NCI-H2171 (cell line): ENCODE results near the gene MACROD2.

Experiments used
- DNase-seq: peaks from one replicate; lab custom pipeline; 2025; lab: John Stamatoyannopoulos, UW

The MACROD2 gene

DNA sequence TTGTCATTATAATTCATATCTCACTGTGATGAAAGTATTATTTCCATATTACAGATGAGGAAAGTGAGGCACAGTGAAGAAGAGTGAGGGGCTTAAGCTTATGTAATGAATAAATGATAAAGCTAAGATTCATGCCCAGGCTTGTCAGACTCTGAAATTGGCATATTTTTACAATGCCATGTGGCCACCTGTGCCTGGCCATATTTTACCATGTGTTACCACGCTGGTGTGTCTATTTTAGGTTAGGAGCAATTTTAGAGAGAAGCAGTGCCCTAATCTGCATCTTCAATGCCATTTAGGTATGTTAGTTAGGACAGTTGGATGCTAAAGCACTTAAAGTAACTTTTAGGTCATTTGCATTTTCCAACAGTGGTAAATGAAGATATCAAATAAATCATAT, 530.1 kb downstream of the MACROD2 start:
- no peak for DNase-seq

DNA sequence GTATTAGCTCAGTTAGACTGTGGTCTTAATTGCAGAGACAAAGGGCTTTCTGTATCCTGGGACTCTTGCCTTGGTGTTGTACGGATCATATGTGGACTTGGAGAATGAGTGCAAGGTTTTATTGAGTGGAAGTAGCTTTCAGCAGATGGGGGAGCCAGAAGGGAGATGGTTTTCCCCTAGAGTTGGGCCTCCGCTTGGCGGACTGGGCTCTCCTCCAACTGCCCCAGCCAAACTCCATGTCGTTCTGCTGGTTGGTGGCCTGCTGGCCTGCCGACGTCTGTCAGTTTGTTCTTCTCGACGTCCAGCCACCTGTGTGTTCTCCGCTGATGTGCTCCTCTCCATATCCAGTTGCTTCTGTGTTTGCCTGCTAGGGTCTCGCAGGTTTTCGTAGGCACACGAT, 531.6 kb downstream of the MACROD2 start:
- DNase-seq, result no peak

DNA sequence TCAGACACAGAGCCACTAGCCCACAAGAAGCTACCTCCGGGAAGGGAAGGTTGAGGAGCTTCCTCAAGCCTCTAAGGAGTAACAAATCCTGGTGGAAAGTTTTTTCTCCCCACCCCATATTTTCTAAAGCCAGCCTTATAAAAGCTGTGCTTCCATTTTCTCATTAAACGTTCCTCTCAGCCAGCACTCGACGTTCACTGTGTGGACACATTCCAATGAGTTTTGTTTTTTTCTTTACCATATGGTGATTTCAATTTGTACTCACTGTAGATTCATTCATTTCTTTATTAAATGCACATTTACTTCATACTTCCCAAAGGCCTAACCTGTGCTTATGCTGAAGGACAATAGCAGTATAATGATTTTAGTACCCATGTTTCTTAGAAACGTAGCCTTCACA, 536.5 kb downstream of the MACROD2 start:
- DNase-seq, result no peak

DNA sequence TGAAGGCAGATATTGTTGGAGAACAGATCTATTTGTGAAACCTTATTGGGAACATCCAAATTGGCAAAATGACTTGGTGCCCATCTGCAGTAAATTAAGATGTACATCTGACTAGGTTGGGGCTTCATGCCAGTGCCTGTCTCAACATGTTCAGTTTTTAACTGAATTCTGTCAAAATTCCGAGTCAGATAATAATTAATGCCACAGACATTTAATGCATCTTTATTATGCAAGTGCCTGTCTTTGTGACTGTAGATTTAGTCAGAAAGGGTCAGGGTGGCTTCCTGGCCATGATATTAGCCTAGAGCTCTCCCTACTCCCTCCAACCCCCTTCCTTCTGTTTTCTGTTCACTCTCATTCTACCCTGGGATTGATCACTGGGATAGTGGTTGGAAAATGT, 541.4 kb downstream of the MACROD2 start:
- no peak for DNase-seq

DNA sequence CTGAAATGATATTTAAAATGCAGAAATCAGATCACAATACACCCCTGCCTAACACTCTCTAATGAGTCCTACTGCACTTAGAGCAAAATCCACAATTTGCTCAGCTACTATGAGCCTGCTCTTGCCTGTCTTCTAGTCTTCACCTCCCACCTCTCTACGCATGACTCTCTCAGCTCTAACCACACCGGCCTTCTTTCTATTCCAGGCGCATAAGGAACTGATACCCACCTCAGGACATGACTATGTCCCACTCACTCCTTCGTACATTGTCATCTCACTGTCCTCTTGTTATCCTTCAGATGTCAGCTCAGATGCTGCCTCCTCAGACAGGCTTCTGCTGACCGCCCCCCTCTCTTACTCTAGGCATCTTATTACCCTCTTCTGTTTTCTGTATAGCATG, 543.1 kb downstream of the MACROD2 start:
- DNase-seq, result no peak

DNA sequence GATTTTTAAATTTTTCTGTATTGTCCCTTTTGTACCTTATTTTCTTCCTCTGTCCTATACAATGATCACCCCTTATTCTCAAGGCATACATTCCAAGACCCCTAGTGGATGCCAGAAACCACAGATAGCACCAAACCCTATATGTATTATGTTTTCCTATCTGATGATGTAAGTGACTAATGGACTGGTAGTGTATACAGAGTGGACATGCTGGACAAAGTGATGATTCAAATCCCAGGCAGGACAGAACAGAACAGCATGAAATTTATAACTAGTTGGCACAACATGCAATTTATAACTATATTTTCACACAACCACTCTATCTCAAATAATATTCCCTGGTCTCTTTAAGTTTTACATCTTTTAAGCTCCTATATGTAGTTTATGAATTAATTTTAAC, 547.7 kb downstream of the MACROD2 start:
- no peak for DNase-seq

DNA sequence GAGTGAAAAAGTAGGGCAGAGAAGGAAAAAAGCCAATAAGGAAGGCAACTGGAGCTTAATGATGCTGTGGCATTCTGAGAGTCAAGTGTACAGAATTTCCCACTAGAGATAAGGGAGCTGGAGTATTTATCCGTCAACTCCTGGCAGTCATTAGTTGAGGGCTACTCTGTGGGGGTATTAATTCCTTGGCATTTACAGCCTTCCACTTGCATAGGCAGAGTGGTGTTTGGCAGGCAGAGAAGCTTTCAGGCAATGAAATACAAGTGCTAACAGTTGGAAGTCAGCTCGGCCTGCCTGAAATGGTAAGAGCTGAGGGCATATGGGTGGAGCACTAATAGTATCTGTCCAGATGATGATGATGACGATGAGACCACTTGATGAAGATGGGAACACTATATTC, 549.4 kb downstream of the MACROD2 start:
- no peak for DNase-seq

DNA sequence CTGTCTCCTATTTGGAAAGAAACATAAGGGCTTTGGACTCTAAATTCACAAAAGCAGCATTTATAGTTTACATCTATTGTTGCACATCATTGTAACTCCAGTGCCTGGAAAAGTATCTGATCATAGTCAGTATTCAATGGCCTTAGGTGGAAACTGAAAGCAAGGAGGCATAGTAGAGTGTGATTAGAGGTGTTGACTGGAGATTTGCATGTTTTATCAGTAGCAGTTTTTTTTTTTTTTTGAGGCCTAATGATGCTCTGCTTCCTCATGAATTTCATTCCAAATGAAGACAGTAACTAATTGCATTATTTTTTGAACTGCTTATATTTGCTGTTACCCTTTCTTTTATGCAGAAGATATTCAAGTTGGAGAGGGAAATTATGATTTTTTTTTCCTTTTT, 555.3 kb downstream of the MACROD2 start:
- DNase-seq, result no peak

DNA sequence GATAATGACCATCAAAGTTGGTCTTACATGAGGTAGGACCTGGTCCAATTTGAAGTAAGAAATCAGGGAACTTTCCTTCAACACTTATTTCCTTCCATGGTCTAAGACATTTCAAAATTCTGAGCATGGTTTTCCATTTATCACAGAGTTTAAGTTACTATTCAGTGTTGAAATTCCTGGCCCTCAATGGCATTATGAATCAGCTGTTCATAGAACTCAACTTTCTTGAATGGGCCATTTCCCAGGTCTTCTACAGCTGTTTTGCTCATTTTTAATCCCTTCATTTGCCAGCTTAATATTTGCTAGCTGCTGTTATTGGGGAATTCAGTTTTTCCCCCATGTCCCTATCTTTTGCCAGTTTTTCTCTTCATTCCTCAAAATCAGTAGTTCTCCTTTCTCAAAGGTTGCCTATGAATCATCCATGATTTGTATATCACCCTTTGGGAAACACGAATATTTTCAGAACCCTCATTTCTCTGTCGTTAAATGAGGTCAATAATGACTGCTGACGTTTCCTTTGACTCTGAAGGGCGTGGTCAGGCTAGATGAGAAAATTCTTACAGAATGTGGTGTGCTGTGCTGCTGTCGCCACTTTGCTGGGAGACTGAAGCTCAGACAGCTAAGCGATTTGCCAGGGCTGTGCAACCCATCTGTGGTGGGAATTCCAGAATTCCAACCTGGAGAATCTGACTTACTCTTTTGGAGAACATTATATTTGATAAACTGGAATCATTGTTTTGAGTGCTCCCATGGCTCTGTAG, 558.6 kb downstream of the MACROD2 start:
- DNase-seq, result no peak

DNA sequence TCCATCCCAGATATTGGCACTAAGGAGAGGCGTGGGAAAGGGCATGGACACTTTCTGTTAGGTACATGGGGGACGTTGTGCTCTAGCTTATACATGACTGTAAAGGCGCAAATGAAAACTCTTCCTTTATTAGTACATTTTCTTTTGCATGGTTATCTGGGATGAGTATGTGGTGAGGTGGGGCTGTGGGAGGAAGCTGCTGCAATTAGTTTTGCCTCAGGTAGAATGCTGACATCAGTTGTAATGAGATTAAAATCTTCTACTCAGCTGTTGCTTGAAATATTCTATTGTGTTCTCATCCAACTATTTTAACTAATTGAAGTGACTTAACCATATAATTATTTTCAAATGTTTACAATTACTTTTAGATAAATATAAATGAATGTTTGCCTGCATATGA, 560.4 kb downstream of the MACROD2 start:
- DNase-seq, result no peak

DNA sequence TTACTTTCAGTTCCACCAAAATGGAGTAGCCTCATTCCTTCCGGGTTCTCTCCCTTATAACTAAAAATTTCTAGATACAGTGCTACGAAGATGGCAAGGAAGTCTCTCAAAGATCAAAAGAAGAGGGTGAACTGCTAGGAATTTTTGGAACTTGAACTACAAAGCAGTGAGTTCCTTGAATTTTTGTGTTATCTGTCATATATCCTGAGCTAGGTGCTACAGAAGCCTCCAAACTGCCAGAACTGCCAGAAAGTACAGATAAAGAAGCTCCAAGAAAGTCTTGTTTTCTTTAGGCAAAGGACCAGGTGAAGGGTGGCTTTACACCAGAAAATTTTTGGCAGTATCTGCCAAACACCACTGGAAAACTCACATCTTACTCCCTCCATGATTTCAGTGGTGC, 560.9 kb downstream of the MACROD2 start:
- no peak for DNase-seq

DNA sequence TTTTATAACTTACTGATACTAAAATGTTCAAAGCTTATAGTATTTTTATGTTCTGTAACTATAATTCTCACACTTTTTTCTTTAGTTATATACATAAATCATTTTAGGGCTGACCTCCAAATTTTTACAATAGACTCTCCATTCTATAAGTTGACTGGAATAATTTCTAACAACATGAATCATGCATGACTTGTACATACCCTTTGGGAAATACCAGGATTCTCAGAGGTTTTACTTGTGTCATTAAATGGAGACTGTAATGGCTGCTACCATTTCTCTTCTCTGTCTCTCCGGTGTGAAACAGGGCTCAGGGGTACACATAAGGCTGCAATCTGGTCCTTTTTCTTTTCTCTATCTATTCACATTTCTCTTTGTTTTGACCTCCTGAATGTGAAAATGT, 564.3 kb downstream of the MACROD2 start:
- DNase-seq, result no peak

DNA sequence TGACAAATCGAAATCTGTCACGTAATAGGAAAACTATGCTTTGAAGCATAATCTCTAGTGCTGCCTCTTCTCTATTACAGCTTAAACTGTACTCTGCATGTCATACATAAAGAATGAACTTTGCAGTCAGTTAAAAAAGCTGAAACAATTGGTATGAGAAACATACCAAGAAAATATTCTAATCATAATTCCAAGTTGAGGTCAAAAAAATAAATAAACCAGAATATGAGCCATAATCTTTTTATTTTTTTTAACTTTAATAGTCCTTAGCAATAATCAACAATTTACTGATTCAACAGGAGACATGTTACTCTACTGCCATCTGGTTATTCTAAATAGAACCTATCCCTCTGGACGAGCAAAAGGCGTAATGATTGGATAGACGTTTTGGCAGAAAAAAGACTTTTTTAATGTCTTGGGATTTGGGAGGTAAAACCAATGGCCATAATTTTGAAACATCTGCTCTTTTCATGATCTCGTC, 566.5 kb downstream of the MACROD2 start:
- DNase-seq, result peak; percentile 68

DNA sequence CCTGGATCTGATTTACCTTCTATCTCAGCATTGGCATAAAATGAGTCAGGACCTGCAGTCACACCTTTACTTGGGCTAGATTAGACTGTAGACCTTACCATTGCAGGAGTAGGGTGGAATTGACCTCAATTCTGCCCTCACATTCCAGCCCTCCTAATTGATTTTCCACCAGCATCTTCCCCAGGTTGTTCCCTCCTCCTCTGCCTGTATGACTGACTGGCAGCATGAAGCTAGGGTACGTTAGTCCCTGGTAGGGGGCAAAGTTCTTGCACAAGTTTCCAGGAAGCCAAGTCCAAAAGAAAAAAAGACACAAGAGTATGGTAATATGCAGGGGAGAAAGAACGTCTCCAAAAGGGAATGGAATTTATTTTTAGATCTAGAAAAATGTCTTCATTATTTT, 567.7 kb downstream of the MACROD2 start:
- DNase-seq, result no peak

DNA sequence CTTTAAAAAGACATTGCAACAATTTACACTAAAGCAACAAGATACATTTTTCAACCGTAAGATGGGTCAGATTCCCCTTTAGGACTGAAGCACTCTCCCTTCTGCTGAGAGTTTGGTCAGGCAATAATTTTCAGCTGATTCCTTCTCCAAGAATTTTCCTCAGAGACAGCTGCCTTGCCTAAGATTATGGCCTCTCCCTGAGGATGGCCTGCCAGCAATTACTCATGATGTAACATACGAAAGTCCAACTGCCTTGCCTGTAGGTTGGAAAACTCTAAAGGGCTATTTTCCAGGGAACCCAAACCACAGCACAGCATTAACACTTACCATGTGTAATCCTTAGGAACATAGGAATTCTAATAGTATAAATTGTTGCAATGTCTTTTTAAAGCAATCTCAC, 571.2 kb downstream of the MACROD2 start:
- DNase-seq, result no peak

DNA sequence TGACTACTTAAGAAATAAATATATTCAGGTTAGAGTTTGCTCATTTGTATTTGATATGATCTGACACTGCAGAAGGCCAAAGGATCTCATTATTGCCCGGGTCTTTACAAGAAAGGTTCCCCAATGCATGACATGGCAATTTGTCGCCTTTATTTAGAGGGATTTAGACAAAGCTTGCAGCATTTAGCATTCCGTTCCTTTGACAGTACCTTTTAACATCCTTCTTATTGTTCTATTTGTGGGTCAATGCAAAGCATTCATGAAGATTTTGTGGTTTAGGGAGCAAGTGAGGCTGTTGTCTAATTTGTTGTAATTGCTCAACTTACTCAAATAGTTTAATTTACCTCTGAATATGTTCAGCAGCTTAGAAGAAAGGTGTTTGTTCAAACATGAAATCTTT, 572.9 kb downstream of the MACROD2 start:
- DNase-seq, result no peak

DNA sequence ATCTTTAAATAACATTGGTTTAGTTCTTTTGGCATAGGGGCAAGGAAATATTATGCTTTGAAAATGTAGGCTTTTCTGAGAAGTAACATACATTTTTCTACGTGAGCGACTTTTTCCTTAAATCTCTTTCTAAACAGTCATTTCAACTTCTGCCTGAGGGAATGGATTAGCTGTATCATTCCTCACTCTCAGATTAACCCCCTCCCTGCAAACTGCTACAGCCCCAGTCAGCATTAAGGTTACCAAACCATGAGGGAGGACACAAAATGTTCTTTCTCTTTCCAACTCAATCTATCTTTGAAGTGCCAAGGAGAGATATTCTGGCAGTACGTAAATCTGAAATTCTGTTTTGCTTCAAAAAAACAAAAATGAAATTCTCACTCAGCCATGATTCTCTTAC, 573.4 kb downstream of the MACROD2 start:
- no peak for DNase-seq

DNA sequence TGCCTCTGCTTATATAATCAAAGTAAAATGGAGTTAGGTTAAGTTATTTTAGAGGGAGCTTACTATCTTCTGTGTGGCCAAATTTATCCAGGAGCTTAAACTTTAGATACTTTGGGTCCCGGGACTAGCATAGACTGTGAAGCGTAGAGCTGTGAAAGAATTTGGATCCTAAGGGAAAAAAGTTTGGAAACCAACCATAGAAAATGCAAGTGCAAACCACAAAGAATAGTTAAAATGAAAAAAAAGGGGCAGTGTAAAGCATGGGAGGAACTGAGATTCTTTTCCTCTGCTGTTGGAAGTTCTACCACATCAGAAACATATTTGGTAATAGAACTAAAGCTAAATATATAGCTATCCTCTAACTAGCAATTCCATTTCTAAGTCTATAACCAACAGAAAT, 574.3 kb downstream of the MACROD2 start:
- no peak for DNase-seq

DNA sequence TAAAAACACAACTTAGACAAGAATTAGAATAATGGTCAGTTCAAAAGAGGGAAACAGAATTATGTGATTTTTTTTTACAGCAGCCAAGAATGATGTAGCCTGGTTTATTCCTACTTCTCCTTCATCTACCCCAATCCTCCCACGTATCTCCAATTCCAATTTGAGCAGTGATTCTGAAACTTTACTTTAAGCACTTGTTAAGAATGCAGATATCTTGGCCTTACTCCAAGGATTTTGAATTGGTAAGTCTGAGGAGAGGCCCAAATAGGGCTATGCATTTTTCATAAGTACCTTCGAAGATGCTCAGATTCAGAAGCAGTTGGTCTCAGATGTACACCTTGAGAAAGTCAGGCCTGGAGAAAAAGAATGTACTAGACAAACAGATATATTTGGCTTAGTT, 575.5 kb downstream of the MACROD2 start:
- DNase-seq, result no peak

DNA sequence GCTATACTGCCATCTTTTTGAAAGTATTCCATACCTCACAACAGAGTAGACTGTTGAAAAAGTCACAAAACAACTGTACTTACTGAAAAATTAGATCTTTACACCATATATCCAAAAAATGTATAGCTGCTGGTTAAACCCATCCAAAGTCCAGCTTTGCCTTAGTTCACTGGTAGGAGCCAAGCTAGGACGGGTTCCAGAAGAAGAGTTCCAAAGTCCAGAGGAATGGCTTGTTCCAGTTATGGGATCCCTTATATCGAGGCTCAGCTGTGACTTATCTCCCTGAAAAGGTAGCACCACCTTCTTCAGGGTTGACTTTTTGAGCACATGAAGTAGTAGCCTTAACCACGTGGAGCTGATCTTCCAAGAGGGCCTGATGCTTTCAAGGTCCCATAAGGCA, 578.4 kb downstream of the MACROD2 start:
- DNase-seq, result no peak

DNA sequence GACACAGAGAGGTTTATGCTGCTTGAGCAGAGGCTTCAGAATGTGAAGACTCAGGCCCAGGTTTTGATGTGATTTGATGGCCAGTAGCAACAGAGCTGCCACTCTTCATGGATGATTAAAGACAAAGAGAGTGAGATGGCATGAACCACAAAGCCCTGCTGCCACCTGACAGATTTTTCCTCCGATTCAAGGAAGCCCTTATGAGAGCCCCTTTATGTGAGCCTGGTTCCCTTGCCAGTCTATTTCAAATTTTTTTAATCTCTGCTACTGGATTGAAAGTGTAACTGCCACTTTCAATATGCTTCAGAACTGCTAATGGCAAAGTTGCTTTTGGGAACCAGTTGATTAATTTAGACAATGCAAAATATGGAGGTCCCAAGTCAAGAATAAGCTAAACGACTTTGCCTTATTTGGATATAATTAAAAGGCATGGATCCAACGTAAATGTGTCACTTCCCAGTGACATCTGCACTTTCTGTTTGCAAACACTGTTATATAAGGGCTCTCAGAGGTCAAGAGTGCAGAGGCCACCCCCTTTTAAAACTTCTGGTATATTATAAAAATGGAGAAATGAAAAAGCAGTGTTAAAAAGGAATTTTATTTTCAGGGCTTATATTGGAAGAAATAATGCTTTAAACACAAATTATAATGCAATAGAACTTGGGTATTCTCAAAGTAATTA, 581.0 kb downstream of the MACROD2 start:
- no peak for DNase-seq

DNA sequence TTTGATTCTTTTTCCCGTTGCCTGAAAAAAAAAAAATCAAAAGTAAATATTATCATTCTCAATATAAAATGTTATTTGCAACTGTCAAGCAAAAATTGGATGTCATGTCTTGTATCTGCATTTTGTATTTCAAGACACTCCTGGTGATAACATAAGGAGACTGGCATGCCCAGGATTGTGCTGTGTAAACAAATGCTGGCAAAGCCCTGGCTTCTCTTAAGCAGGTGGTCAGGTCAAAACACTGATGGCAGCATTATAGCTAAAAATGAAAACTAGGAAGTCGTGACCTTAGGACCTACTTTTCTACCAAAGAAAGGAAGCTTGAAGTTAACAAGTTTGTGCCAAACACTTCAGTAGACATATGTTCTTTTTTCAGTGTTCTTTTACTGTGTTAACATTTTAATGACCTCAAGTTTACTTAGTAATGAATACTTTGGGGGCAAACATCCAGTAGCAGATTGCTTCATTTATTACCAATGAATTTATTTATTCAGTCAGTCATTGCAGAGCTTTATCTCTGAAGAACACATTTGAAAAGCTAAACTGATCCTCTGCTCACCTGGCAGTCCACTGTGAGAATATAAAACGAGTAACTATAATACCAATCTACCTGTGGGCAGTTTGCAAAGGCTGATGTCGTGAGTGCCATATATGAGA, 585.2 kb downstream of the MACROD2 start:
- DNase-seq, result peak; percentile 54

DNA sequence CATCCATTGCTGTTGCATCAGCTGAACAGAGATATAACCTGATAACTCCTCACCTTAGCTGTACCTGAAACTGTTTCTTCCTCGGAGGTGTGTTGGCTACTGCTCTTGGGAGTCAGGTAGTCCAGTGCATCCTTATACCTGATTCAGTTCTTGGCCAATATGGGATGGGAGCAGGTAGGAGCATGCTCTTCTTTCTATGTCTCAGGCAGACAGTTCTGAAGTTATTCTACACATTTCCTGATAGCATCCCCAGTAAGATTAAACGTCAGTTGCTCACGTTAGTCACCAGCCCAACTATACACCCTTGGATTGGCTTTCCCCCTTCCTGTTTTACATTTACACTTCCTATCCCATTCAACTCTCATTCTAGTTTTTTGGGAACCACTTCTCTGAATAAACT, 586.4 kb downstream of the MACROD2 start:
- DNase-seq, result no peak
